Subcutaneous adipose tissue (tissue), 4 donors: ENCODE data around the gene PKN2. TPM values are rescaled to one million over a fixed set of nuclear protein-coding genes. Genes with fewer than 3 reads are reported as not detected.

Experiments used
- total RNA-seq, 4 donors: library from RNA; depleted of rRNA; stranded (reverse); fragments of >200 nt; gene quantifications; one replicate each; pipeline ENCODE4 v1.1.0, GENCODE V29; 2016
- TF ChIP-seq, protein P1 (sequence below): fragments of 450-650 bp; IDR thresholded peaks from one replicate; pipeline ENCODE4 v1.5.1; 2016; ENCODE audit warnings: low read depth, mild to moderate bottlenecking, control low read depth, antibody characterized with exemption, moderate library complexity

PKN2 gene
- total RNA-seq, 4 donors from 2014 or later, result 47.3 to 89.2 (median 58.2) TPM

GRCh38 chr1:88813471-88813870 lies 129.4 kb downstream of the PKN2 start:
- TF ChIP-seq, protein P1, sequence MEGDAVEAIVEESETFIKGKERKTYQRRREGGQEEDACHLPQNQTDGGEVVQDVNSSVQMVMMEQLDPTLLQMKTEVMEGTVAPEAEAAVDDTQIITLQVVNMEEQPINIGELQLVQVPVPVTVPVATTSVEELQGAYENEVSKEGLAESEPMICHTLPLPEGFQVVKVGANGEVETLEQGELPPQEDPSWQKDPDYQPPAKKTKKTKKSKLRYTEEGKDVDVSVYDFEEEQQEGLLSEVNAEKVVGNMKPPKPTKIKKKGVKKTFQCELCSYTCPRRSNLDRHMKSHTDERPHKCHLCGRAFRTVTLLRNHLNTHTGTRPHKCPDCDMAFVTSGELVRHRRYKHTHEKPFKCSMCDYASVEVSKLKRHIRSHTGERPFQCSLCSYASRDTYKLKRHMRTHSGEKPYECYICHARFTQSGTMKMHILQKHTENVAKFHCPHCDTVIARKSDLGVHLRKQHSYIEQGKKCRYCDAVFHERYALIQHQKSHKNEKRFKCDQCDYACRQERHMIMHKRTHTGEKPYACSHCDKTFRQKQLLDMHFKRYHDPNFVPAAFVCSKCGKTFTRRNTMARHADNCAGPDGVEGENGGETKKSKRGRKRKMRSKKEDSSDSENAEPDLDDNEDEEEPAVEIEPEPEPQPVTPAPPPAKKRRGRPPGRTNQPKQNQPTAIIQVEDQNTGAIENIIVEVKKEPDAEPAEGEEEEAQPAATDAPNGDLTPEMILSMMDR, result no peak

GRCh38 chr1:88825721-88826120 lies 141.6 kb downstream of the PKN2 start:
- TF ChIP-seq, protein P1, result no peak

DNA sequence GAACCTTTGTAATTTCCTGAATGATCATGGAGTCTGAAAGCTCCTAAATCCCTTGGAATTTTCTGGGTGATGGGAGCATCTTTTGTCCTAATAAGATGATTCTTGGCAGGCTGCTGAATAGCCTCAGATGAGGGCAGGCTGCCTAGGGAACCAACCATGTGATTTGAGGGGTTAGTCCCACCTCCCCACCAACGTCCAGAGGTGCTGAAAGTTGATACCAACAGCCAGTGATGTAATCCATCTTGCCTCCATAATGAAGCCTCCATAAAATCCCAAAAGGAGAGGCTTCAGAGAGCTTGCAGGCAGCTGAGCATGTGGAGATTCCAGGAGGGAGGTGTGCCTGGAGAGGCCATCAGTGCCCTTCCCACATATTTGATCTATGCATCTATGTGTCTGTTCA lies 163.6 kb downstream of the PKN2 start:
- TF ChIP-seq, protein P1, result no peak

DNA sequence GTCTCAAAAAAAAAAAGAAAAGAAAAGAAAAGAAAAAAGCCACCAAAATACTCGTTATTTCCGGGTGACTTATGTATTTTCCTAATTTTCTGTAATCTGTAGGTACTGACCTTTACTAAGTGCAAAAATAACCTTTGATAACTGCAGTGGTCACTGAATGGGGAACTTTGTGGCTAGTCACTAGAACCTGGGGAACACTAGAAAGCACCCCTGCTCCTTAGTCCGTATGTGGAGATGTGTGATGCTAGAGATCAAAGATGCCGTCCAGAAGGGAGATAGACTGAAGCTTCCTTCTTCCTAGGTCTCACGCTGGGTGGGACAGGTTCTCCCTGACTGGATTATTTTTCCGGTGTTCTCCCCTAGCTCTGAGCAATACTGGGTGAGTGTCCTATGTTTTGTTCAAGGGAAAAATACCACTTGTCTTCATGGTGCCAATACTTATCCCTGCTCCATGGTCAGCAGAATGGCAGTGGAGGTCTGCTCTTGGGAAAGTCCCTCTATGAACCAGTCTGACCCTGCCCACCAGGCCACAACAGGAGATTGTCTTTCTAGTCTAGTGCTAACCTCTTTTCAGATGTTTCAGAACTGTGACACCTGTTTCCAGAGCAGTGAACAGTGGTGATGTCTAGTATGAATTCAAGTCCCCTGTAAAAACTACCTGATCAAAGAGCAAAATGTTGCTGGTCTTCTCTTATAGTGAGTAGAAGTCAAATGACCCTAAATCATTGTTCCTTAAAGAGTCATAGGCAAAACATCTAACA lies 167.4 kb downstream of the PKN2 start:
- TF ChIP-seq, protein P1, result no peak

- TF ChIP-seq, protein P1, result no peak
These were observed 183.9 kb downstream of the PKN2 start for GRCh38 chr1:88867743-88868521.

DNA sequence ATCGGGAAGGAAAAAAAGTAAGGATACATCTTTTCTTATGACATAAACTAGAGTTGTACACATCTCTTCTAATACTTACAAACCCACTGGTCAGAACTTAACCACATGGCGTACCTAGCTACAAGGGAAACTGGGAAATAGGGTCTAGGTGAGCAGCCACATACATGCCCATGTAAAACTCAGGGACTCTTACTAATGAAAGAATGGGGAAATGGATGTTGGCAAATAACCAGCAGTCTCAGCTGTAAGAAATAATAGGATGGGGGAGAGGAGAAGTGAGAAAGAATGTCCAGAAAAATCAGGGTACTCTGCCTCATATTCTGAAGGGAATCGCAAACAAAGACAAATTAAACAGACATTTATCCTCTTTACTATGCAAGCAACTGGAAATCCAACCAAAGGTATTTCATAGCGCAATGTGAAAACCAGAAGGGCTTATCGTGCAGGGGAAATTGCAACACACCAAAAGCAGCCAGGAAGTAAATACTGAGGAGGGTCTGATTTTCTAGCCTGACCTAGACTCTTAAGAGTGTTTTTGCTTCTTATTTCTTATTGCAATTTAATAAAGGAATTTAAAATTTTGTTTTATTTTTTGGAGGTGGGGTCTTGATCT lies 189.8 kb downstream of the PKN2 start:
- TF ChIP-seq, protein P1, result no peak

DNA sequence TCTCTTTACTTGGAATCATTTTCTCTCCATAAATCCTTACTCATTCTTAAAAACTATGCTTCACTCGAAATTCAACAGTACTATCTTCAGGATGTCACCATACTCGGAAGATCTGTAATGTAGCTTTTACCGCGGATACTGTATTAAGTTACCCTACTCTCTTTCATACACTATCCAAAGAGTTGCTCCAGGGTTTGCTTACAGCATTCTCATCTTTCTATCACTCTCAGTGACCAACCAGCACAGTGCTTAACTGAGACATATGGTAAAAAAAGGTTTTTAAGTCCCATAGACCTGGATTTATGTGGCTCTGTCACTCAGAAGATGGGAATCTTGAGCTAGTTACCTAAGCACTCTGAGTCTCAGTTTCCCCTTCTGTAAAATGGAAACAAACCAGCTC lies 191.5 kb downstream of the PKN2 start:
- TF ChIP-seq, protein P1, result no peak
